GM18499 (cell line): ENCODE results near the gene ANKS1B.
"Not testable (repeated sequence)": the region's sequence is repeated elsewhere in the genome, so short reads cannot be mapped to it uniquely, and the experiment has no call there.

Source experiments
- ATAC-seq: cut with Tn5 transposase; IDR thresholded peaks from one replicate; pipeline ENCODE4 v1.9.1; 2021; ENCODE audit warnings: moderate number of reproducible peaks; ENCODE audit not compliant: insufficient read depth, unreplicated experiment

ANKS1B gene

GRCh38 chr12:98870504-98870903, 1114.2 kb downstream of the ANKS1B start:
- ATAC-seq, result no peak

- no peak for ATAC-seq
Observed at GRCh38 chr12:98869886-98870503, 1114.7 kb downstream of the ANKS1B start.

- no peak for ATAC-seq
Observed at GRCh38 chr12:98868538-98868937, 1116.2 kb downstream of the ANKS1B start.

GRCh38 chr12:98868076-98868475, 1116.7 kb downstream of the ANKS1B start:
- no peak for ATAC-seq

GRCh38 chr12:98864363-98864762, 1120.4 kb downstream of the ANKS1B start:
- ATAC-seq, result no peak

GRCh38 chr12:98863167-98863566, 1121.6 kb downstream of the ANKS1B start:
- ATAC-seq, result no peak

- no peak for ATAC-seq
Observed at GRCh38 chr12:98861251-98861650, 1123.5 kb downstream of the ANKS1B start.

GRCh38 chr12:98856897-98857540, 1127.7 kb downstream of the ANKS1B start:
- ATAC-seq, result no peak

- ATAC-seq, result no peak
Observed at GRCh38 chr12:98852181-98852580, 1132.6 kb downstream of the ANKS1B start.

GRCh38 chr12:98847242-98847641, 1137.5 kb downstream of the ANKS1B start:
- no peak for ATAC-seq

- no peak for ATAC-seq
Observed at GRCh38 chr12:98845957-98846356, 1138.8 kb downstream of the ANKS1B start.

GRCh38 chr12:98840325-98840724, 1144.4 kb downstream of the ANKS1B start:
- ATAC-seq, result no peak

GRCh38 chr12:98838231-98838647, 1146.5 kb downstream of the ANKS1B start:
- no peak for ATAC-seq

GRCh38 chr12:98837134-98837752, 1147.5 kb downstream of the ANKS1B start:
- not testable (repeated sequence) for ATAC-seq

GRCh38 chr12:98830657-98831056, 1154.1 kb downstream of the ANKS1B start:
- ATAC-seq, result no peak

GRCh38 chr12:98828802-98829600, 1155.7 kb downstream of the ANKS1B start:
- no peak for ATAC-seq

GRCh38 chr12:98823012-98823411, 1161.7 kb downstream of the ANKS1B start:
- no peak for ATAC-seq

- ATAC-seq, result no peak
Observed at GRCh38 chr12:98821866-98822265, 1162.9 kb downstream of the ANKS1B start.

- ATAC-seq, result no peak
Observed at GRCh38 chr12:98821232-98821631, 1163.5 kb downstream of the ANKS1B start.

GRCh38 chr12:98819821-98820404, 1164.8 kb downstream of the ANKS1B start:
- ATAC-seq, result no peak

- no peak for ATAC-seq
Observed at GRCh38 chr12:98819071-98819470, 1165.7 kb downstream of the ANKS1B start.
